IMR-90 (cell line): ENCODE results near the gene CSNK1D. TPM values are rescaled to one million over a fixed set of nuclear protein-coding genes. Genes with fewer than 3 reads are reported as not detected.
A peak's percentile ranks its signal among the peaks of the same experiment; 100 is the strongest.

Experiments
- ATAC-seq: fragments of 200-7000 bp; cut with Tn5 transposase; 2 replicates; pipeline ENCODE4 v1.9.1; 2020; ENCODE audit warnings: low read depth, mild to moderate bottlenecking, moderate library complexity
- BruUV-seq: library from RNA; stranded (reverse); fragments of 400-500 nt; replicated peaks from 2 replicates; lab custom pipeline; 2021; lab: Mats Ljungman, UMichigan
- CTCF ChIA-PET: fragments of 300-600 bp; formaldehyde crosslinking; extraction: SDS; loops from one replicate; lab custom pipeline; 2021; ENCODE audit warnings: antibody characterized with exemption; lab: Yijun Ruan, JAX
- POLR2A ChIA-PET: fragments of 300-600 bp; sonication (Branson Sonifier 250); formaldehyde crosslinking; loops from one replicate; lab custom pipeline; 2022; ENCODE audit warnings: antibody characterized with exemption; ENCODE audit not compliant: unreplicated experiment; lab: Charles Lee
- DNase-seq: peaks from one replicate; pipeline ENCODE4 v3.0.0; 2013
- H2AFZ ChIP-seq: replicated peaks from 2 replicates; pipeline ENCODE3; 2013; ENCODE audit warnings: low read length, mild to moderate bottlenecking; ENCODE audit not compliant: poor library complexity
- H2AK5ac ChIP-seq: 2 replicates; pipeline ENCODE4 v1.6.1; 2013; ENCODE audit warnings: low read depth, low read length, inconsistent platforms
- H2AK9ac ChIP-seq: replicated peaks from 2 replicates; pipeline ENCODE3; 2013; ENCODE audit warnings: mild to moderate bottlenecking, low read depth, low read length, moderate library complexity; ENCODE audit not compliant: poor library complexity
- H2BK120ac ChIP-seq: 2 replicates; pipeline ENCODE4 v1.6.1; 2013; ENCODE audit warnings: low read depth, low read length, inconsistent platforms
- H2BK15ac ChIP-seq: 3 replicates; pipeline ENCODE4 v1.6.1; 2013; ENCODE audit warnings: low read depth, low read length, inconsistent platforms
- H2BK20ac ChIP-seq: 2 replicates; pipeline ENCODE4 v1.6.1; 2013; ENCODE audit warnings: low read depth, mild to moderate bottlenecking, inconsistent platforms, low read length, moderate library complexity
- H2BK5ac ChIP-seq: 2 replicates; pipeline ENCODE4 v1.6.1; 2013; ENCODE audit warnings: mild to moderate bottlenecking, low read depth, low read length, inconsistent platforms; ENCODE audit not compliant: poor library complexity, severe bottlenecking
- H3K14ac ChIP-seq: replicated peaks from 2 replicates; pipeline ENCODE4 v1.6.1; 2013; ENCODE audit warnings: low read depth, low read length, inconsistent platforms
- H3K18ac ChIP-seq: 2 replicates; pipeline ENCODE4 v1.6.1; 2013; ENCODE audit warnings: low read depth, low read length, control low read depth
- H3K23ac ChIP-seq: 2 replicates; pipeline ENCODE4 v1.6.1; 2013; ENCODE audit warnings: low read depth, low read length, inconsistent platforms
- H3K27ac ChIP-seq: 2 replicates; pipeline ENCODE4 v1.5.1; 2013; ENCODE audit warnings: mild to moderate bottlenecking, control low read depth, low read length; ENCODE audit not compliant: insufficient read depth
- H3K27me3 ChIP-seq: 2 replicates; pipeline ENCODE4 v1.6.1; 2013; ENCODE audit warnings: low read length; ENCODE audit not compliant: control insufficient read depth, insufficient read depth
- H3K36me3 ChIP-seq: 2 replicates; pipeline ENCODE4 v1.6.1; 2013; ENCODE audit warnings: low read length, mixed read lengths; ENCODE audit not compliant: control insufficient read depth, insufficient read depth
- H3K4ac ChIP-seq: 2 replicates; pipeline ENCODE4 v1.6.1; 2013; ENCODE audit warnings: low read depth, low read length, inconsistent platforms
- H3K4me1 ChIP-seq: 2 replicates; pipeline ENCODE4 v1.6.1; 2013; ENCODE audit warnings: low read length, mixed read lengths; ENCODE audit not compliant: control insufficient read depth, insufficient read depth
- H3K4me2 ChIP-seq: 2 replicates; pipeline ENCODE4 v1.6.1; 2013; ENCODE audit warnings: low read depth, mild to moderate bottlenecking, control low read depth, low read length, moderate library complexity
- H3K4me3 ChIP-seq: 2 replicates; pipeline ENCODE4 v1.5.1; 2013; ENCODE audit warnings: low read depth, mild to moderate bottlenecking, control low read depth, low read length, moderate library complexity; ENCODE audit not compliant: insufficient read depth
- H3K56ac ChIP-seq: 2 replicates; pipeline ENCODE4 v1.6.1; 2013; ENCODE audit warnings: low read length, inconsistent platforms; ENCODE audit not compliant: insufficient read depth; ENCODE audit errors: extremely low read depth
- H3K79me1 ChIP-seq, 2 experiments: 2 replicates each; pipeline ENCODE4 v1.6.1; 2013; ENCODE audit warnings: low read length in 2 of 2, inconsistent platforms in 1 of 2, low read depth in 1 of 2
- H3K9ac ChIP-seq: 2 replicates; pipeline ENCODE4 v1.6.1; 2013; ENCODE audit warnings: low read depth, low read length, control low read depth
- H3K9me1 ChIP-seq: 2 replicates; pipeline ENCODE4 v1.6.1; 2013; ENCODE audit warnings: low read length, inconsistent platforms; ENCODE audit not compliant: insufficient read depth
- H3K9me3 ChIP-seq: 2 replicates; pipeline ENCODE4 v1.6.1; 2013; ENCODE audit warnings: low read length; ENCODE audit not compliant: control insufficient read depth, insufficient read depth
- H4K20me1 ChIP-seq: 2 replicates; pipeline ENCODE4 v1.6.1; 2013; ENCODE audit warnings: low read length, inconsistent platforms; ENCODE audit not compliant: insufficient read depth
- H4K5ac ChIP-seq: 2 replicates; pipeline ENCODE4 v1.6.1; 2013; ENCODE audit warnings: mild to moderate bottlenecking, low read depth, low read length, control low read depth
- H4K8ac ChIP-seq, 2 experiments: 2 replicates each; pipeline ENCODE4 v1.6.1; 2013; ENCODE audit warnings: low read depth in 2 of 2, low read length in 2 of 2, control low read depth in 1 of 2, inconsistent platforms in 1 of 2
- H4K91ac ChIP-seq: 2 replicates; pipeline ENCODE4 v1.6.1; 2013; ENCODE audit warnings: low read depth, low read length, inconsistent platforms; ENCODE audit not compliant: insufficient read depth
- BHLHE40 ChIP-seq: fragments of 150-350 bp; IDR thresholded peaks from 2 replicates; pipeline ENCODE4 v1.6.1; 2016; ENCODE audit warnings: mild to moderate bottlenecking, low read depth, low read length
- CEBPB ChIP-seq: IDR thresholded peaks from 2 replicates; pipeline ENCODE4 v1.6.1; 2012; ENCODE audit warnings: low read depth, low read length, improper control_type of control experiment
- CHD1 ChIP-seq: IDR thresholded peaks from 2 replicates; pipeline ENCODE4 v1.6.1; 2012; ENCODE audit warnings: low read depth, low read length, improper control_type of control experiment
- FOS ChIP-seq: fragments of 150-350 bp; IDR thresholded peaks from 2 replicates; pipeline ENCODE4 v1.6.1; 2016; ENCODE audit warnings: low read depth, low read length
- MAFK ChIP-seq: IDR thresholded peaks from 2 replicates; pipeline ENCODE4 v1.6.1; 2012; ENCODE audit warnings: low read depth, low read length, improper control_type of control experiment
- MAZ ChIP-seq: IDR thresholded peaks from 2 replicates; pipeline ENCODE4 v1.6.1; 2012; ENCODE audit warnings: low read depth, mild to moderate bottlenecking, low read length, improper control_type of control experiment, moderate library complexity, borderline replicate concordance
- MXI1 ChIP-seq: IDR thresholded peaks from 2 replicates; pipeline ENCODE4 v1.6.1; 2012; ENCODE audit warnings: low read depth, mild to moderate bottlenecking, low read length, moderate library complexity, borderline replicate concordance
- NFE2L2 ChIP-seq: fragments of 150-350 bp; IDR thresholded peaks from 2 replicates; pipeline ENCODE4 v1.6.1; 2016; ENCODE audit warnings: low read depth, mild to moderate bottlenecking, low read length
- POLR2A ChIP-seq: IDR thresholded peaks from 2 replicates; pipeline ENCODE4 v1.6.1; 2012; ENCODE audit warnings: mild to moderate bottlenecking, low read depth, low read length
- RAD21 ChIP-seq: IDR thresholded peaks from 2 replicates; pipeline ENCODE4 v1.6.1; 2012; ENCODE audit warnings: low read length, improper control_type of control experiment
- RCOR1 ChIP-seq: IDR thresholded peaks from 2 replicates; pipeline ENCODE4 v1.6.1; 2012; ENCODE audit warnings: mild to moderate bottlenecking, low read length, improper control_type of control experiment; ENCODE audit not compliant: insufficient replicate concordance
- RFX5 ChIP-seq: IDR thresholded peaks from 2 replicates; pipeline ENCODE4 v1.8.0; 2012; ENCODE audit warnings: low read depth, mild to moderate bottlenecking, low read length, moderate library complexity
- SMC3 ChIP-seq: fragments of 150-350 bp; IDR thresholded peaks from 2 replicates; pipeline ENCODE4 v1.6.1; 2016; ENCODE audit warnings: low read depth, mild to moderate bottlenecking, antibody characterized with exemption, low read length, moderate library complexity
- USF2 ChIP-seq: fragments of 150-350 bp; IDR thresholded peaks from 2 replicates; pipeline ENCODE4 v1.6.1; 2017; ENCODE audit warnings: mild to moderate bottlenecking, antibody characterized with exemption, low read length, low read depth
- WGBS, 2 experiments: methylation state at CpG; one replicate each; pipeline versions ENCODE4 v1.1.5 to v1.1.7; 2013; ENCODE audit warnings: missing lambda C conversion rate in 2 of 2; ENCODE audit not compliant: insufficient read length in 1 of 2; ENCODE audit errors: extremely low coverage in 2 of 2; 5-methylcytosine and 5-hydroxymethylcytosine counted together
- dilution Hi-C: fragments of 300-500 bp; cut with HindIII; formaldehyde crosslinking; loops from one replicate; pipeline ENCODE4 v1.14.3; 2018; ENCODE audit warnings: low sequenced_read_pairs; ENCODE audit not compliant: unreplicated experiment
- in situ Hi-C: fragments of 300-500 bp; cut with MboI; formaldehyde crosslinking; loops from 3 replicates; pipeline ENCODE4 v1.14.3; 2019; ENCODE audit warnings: low sequenced_read_pairs, inconsistent platforms, mixed read lengths
- intact Hi-C: fragments of 100-400 bp; cut with micrococcal nuclease; formaldehyde crosslinking; loops from 2 replicates; pipeline ENCODE4 v1.10.0; 2022
- polyA plus RNA-seq, 3 experiments: library from polyadenylated mRNA; depleted of rRNA; stranded (reverse); fragments of >200 nt; gene quantifications; 2 replicates each; pipeline ENCODE4 v1.2.3, GENCODE V29; 2012; ENCODE audit warnings: low replicate concordance in 1 of 3
- total RNA-seq: library from RNA; depleted of rRNA; stranded (reverse); fragments of >200 nt; gene quantifications from 2 replicates; pipeline ENCODE4 v1.2.3, GENCODE V29; 2012
- TF ChIP-seq, protein P1 (sequence below): fragments of 150-350 bp; IDR thresholded peaks from 2 replicates; pipeline ENCODE4 v1.6.1; 2016; ENCODE audit warnings: low read depth, mild to moderate bottlenecking, low read length, moderate library complexity, borderline replicate concordance
- TF ChIP-seq, protein P2 (sequence below): conservative IDR thresholded peaks from 2 replicates; pipeline ENCODE4 v1.5.1; 2012; ENCODE audit warnings: mild to moderate bottlenecking, low read depth, low read length, improper control_type of control experiment

Gene CSNK1D
- total and polyA plus RNA-seq, 2 of the 4 experiments (the other 2 are of a cell fraction), result 47.1 to 186 TPM

- Histone ChIP-seq H3K36me3 (no peaks in the 10 kb centered on the region), H2AK5ac (no peak overlapping the region), H2BK5ac (no peak overlapping the region), H3K18ac (no peak overlapping the region), H2BK15ac (no peak overlapping the region), H2BK120ac (no peak overlapping the region), H3K14ac (no peak overlapping the region), H3K27ac (no peak overlapping the region), H3K4me1 (peaks cover 23% of the 10 kb centered on the region), H3K79me1 (peaks cover 0 to 26% of the 10 kb centered on the region in 2 experiments; a peak in 2 of 4 replicates), H3K56ac (no peak overlapping the region), H4K91ac (0 out of 2 replicates have a peak overlapping the region, but pooled peaks have one; percentile 18), H3K9me3 (no peaks in the 10 kb centered on the region), H3K27me3 (no peaks in the 10 kb centered on the region), H2AFZ (no peak overlapping the region), H3K4me2 (no peak overlapping the region), H3K4me3 (no peak overlapping the region), H3K4ac (no peak overlapping the region), H2AK9ac (no peak overlapping the region), H4K20me1 (no peaks in the 10 kb centered on the region; the same call in 1 of the 2 replicates), H4K5ac (no peak overlapping the region), H3K9ac (no peak overlapping the region), H3K9me1 (peaks cover 13% of the 10 kb centered on the region), H4K8ac (no peak overlapping the region), H3K23ac (no peak overlapping the region), H2BK20ac (no peak overlapping the region)
- dilution Hi-C loops (no loop called here), in situ Hi-C loops (no loop called here), intact Hi-C loops (no loop called here)
- ChIA-PET POLR2A (interaction anchor here (1.1 kb wide), 1 partner anchor 23 kb away, joined by 3 read pairs; no protein-coding TSS in a partner anchor), CTCF (no interaction called here)
- WGBS, 2 experiments, result 80% methylated on average over 2 of the region's 4 CpGs; no CpG with 5 or more reads in 1 of the 2 experiments
- TF ChIP-seq, protein P1, sequence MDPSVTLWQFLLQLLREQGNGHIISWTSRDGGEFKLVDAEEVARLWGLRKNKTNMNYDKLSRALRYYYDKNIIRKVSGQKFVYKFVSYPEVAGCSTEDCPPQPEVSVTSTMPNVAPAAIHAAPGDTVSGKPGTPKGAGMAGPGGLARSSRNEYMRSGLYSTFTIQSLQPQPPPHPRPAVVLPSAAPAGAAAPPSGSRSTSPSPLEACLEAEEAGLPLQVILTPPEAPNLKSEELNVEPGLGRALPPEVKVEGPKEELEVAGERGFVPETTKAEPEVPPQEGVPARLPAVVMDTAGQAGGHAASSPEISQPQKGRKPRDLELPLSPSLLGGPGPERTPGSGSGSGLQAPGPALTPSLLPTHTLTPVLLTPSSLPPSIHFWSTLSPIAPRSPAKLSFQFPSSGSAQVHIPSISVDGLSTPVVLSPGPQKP, result no peak
- TF ChIP-seq CEBPB (no peak), USF2 (no peak), RFX5 (no peak), MXI1 (no peak), RCOR1 (no peak), FOS (no peak), NFE2L2 (no peak), POLR2A (no peak), CHD1 (no peak), BHLHE40 (no peak), RAD21 (no peak), SMC3 (no peak), MAZ (no peak), MAFK (no peak)
- TF ChIP-seq, protein P2, sequence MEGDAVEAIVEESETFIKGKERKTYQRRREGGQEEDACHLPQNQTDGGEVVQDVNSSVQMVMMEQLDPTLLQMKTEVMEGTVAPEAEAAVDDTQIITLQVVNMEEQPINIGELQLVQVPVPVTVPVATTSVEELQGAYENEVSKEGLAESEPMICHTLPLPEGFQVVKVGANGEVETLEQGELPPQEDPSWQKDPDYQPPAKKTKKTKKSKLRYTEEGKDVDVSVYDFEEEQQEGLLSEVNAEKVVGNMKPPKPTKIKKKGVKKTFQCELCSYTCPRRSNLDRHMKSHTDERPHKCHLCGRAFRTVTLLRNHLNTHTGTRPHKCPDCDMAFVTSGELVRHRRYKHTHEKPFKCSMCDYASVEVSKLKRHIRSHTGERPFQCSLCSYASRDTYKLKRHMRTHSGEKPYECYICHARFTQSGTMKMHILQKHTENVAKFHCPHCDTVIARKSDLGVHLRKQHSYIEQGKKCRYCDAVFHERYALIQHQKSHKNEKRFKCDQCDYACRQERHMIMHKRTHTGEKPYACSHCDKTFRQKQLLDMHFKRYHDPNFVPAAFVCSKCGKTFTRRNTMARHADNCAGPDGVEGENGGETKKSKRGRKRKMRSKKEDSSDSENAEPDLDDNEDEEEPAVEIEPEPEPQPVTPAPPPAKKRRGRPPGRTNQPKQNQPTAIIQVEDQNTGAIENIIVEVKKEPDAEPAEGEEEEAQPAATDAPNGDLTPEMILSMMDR, result no peak
- DNase-seq, result no peak
- no TSS peak for BruUV-seq
- no peak for ATAC-seq
Measured at GRCh38 chr17:82295472-82295814, 21.9 kb upstream of the CSNK1D start.
